PFSK-1 (cell line): ENCODE measurements around the gene ZYX.

Source experiments
- FOXP2 ChIP-seq: optimal IDR thresholded peaks from 2 replicates; pipeline ENCODE3; 2011; ENCODE audit warnings: borderline replicate concordance, control low read depth, inconsistent platforms; ENCODE audit not compliant: insufficient read depth; ENCODE audit errors: extremely low read length, extremely low read depth
- POLR2AphosphoS5 ChIP-seq: IDR thresholded peaks from 2 replicates; pipeline ENCODE4 v1.6.1; 2012; ENCODE audit warnings: low read depth, mild to moderate bottlenecking, control low read depth, low read length, moderate library complexity
- REST ChIP-seq, 2 experiments: IDR thresholded peaks; 2 replicates each; pipeline versions ENCODE4 v1.6.1 to v1.8.0; 2011 to 2012; ENCODE audit warnings: low read depth in 2 of 2, low read length in 2 of 2, control low read depth in 1 of 2, inconsistent platforms in 1 of 2, mild to moderate bottlenecking in 1 of 2, moderate library complexity in 1 of 2; ENCODE audit not compliant: insufficient read depth in 1 of 2
- SIN3A ChIP-seq: IDR thresholded peaks from 2 replicates; pipeline ENCODE4 v1.6.1; 2012; ENCODE audit warnings: mild to moderate bottlenecking, low read length, moderate library complexity, borderline replicate concordance; ENCODE audit not compliant: insufficient read depth
- TAF1 ChIP-seq: IDR thresholded peaks from 2 replicates; pipeline ENCODE4 v1.6.1; 2012; ENCODE audit warnings: low read length, control low read depth, borderline replicate concordance; ENCODE audit not compliant: insufficient read depth

The ZYX gene

GRCh38 chr7:143415742-143416397 is 34.7 kb downstream of the ZYX start:
- TF ChIP-seq TAF1 (no peak), SIN3A (no peak), FOXP2 (no peak), POLR2AphosphoS5 (no peak), REST (IDR thresholded peaks at IDR 0.05; ENCODE audit: insufficient read depth in 1 of 2, low read depth in 2 of 2, low read length in 2 of 2) (no peak)

GRCh38 chr7:143416565-143417149 is 35.5 kb downstream of the ZYX start:
- no peak for TF ChIP-seq TAF1
- TF ChIP-seq REST (IDR thresholded peaks at IDR 0.05; ENCODE audit: insufficient read depth in 1 of 2, low read depth in 2 of 2, low read length in 2 of 2), result no peak
- no peak for TF ChIP-seq SIN3A
- TF ChIP-seq POLR2AphosphoS5, result no peak
- no peak for TF ChIP-seq FOXP2

- TF ChIP-seq TAF1 (no peak), POLR2AphosphoS5 (no peak), SIN3A (no peak), FOXP2 (no peak), REST (IDR thresholded peaks at IDR 0.05; ENCODE audit: insufficient read depth in 1 of 2, low read depth in 2 of 2, low read length in 2 of 2) (no peak)
Measured at GRCh38 chr7:143417734-143418383, 36.7 kb downstream of the ZYX start.

GRCh38 chr7:143418681-143419458 is 37.7 kb downstream of the ZYX start:
- TF ChIP-seq SIN3A (no peak), TAF1 (no peak), REST (IDR thresholded peaks at IDR 0.05; ENCODE audit: insufficient read depth in 1 of 2, low read depth in 2 of 2, low read length in 2 of 2) (no peak), FOXP2 (no peak)
